Upper lobe of left lung (tissue), 4 donors: ENCODE measurements around the gene ADAP1.

Experiments used
- CTCF ChIP-seq, 6 experiments: fragments of 450-650 bp in 4 of 6; fragments of 200-600 bp in 2 of 6; sonication (generic) in 2 of 6; IDR thresholded peaks; one replicate each; pipeline ENCODE4 v1.5.1; 2016 to 2019; ENCODE audit warnings: antibody characterized with exemption in 6 of 6
- EP300 ChIP-seq, 4 donors: sonication (generic); formaldehyde crosslinking; IDR thresholded peaks; one replicate each; pipeline ENCODE4 v1.5.1; 2017; ENCODE audit warnings: antibody characterized with exemption in 4 of 4, control low read depth in 2 of 4
- POLR2A ChIP-seq, 4 donors: fragments of 450-650 bp; IDR thresholded peaks; one replicate each; pipeline ENCODE4 v1.5.1; 2016 to 2017; ENCODE audit warnings: antibody characterized with exemption in 4 of 4, mild to moderate bottlenecking in 2 of 4
- POLR2AphosphoS5 ChIP-seq, 2 donors: sonication (generic); formaldehyde crosslinking; IDR thresholded peaks; one replicate each; pipeline ENCODE4 v1.5.1; 2017; ENCODE audit warnings: antibody characterized with exemption in 2 of 2

- TF ChIP-seq CTCF (IDR thresholded peaks at IDR 0.05): no peak
- TF ChIP-seq EP300 (IDR thresholded peaks at IDR 0.05): no peak
- no peak for TF ChIP-seq POLR2AphosphoS5 (IDR thresholded peaks at IDR 0.05)
- no peak for TF ChIP-seq POLR2A (IDR thresholded peaks at IDR 0.05)
These were observed 93.3 kb downstream of the ADAP1 start for GRCh38 chr7:861222-861621.
